NCI-H1436 (cell line): Measurements from ENCODE around the gene FOXL2NB.

Experiments
- DNase-seq: peaks from one replicate; lab custom pipeline; 2025; lab: John Stamatoyannopoulos, UW

Gene FOXL2NB

DNA sequence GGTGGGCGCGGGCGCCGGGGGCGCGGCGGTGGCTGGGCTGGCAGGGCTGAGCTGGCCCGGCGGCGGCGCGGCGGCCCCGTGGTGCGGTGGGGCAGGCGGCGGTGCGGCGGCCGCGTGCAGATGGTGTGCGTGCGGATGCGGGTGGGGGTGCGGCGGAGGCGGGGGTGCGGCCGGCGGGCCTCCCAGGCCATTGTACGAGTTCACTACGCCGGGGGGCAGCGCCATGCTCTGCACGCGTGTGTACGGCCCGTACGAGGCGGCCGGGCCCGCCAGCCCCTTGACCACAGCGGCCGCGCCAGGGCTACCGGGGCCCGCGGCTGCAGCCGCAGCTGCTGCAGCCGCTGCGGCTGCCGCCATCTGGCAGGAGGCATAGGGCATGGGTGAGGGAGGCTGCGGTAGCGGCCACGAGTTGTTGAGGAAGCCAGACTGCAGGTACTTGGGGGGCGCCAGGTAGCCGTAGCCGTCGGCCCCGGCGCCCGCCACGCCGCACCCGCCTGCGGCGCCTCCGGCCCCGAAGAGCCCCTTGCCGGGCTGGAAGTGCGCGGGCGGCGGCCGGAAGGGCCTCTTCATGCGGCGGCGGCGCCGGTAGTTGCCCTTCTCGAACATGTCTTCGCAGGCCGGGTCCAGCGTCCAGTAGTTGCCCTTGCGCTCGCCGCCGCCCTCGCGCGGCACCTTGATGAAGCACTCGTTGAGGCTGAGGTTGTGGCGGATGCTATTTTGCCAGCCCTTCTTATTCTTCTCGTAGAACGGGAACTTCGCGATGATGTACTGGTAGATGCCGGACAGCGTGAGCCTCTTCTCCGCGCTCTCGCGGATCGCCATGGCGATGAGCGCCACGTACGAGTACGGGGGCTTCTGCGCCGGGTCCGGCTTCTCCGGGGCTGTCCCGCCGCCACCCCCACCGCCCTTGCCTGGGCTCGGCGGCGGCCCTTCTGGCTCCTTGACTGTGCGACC, 1.0 kb upstream of the FOXL2NB start:
- DNase-seq: no peak

DNA sequence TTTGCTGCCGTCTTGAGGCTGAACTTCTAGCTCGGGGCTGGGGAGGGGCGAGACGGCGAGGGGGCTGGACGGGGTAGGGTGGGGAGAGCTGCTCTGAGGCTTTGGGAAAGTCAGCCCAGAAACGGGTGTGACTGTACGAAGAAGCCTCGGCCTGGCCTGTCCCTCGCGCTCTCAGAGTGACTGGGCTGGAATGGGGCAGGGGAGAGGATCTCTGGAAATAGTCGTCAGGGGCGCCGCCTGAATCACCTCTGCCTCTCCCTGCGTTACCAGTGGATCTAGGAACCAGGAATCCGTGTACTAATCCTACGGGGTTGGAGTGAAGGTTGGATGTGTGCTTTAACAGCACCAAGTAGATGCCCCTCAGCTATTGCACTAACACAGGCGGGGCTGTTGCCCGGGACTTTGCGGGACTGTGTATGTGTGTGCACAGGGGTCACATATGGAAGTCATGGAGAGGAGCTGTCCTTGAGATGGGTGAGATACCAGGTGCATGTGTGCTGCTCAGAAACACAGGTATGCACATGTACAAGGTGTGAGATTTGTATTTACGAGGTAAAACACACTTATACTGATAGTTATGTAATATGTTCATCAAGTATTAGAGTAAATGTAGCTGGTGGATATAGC, 591 bp downstream of the FOXL2NB start:
- DNase-seq: no peak

DNA sequence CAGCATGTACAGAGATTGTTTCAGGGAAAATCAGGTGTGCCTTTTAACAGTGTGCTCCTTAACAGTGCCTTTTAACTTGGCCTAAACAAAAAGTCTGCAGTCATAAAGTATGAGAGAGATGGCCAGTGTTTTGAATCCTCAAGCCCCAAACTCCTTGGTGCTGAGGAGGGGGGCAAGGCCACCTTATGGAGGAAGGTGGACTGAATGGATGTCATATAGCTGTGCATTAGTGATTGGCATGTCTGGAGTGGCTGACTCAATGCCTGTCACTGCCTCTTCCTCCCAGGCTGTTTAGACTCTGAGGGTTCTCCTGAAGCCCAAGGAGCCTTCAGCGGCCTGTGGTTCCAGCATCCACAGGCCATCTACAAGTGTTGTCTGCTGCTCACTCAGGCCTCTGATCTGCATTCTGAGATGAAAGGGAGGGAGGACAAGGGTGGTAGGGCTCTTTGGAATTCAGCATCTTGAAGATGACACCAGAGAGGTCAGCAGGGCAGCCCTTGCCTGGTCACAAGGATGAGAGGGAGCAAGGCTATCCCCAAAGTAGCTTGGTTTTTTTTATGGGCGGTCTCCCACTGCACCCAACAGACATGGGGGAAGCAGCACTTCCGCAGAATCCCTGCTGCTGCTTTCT, 1.5 kb downstream of the FOXL2NB start:
- DNase-seq: no peak

DNA sequence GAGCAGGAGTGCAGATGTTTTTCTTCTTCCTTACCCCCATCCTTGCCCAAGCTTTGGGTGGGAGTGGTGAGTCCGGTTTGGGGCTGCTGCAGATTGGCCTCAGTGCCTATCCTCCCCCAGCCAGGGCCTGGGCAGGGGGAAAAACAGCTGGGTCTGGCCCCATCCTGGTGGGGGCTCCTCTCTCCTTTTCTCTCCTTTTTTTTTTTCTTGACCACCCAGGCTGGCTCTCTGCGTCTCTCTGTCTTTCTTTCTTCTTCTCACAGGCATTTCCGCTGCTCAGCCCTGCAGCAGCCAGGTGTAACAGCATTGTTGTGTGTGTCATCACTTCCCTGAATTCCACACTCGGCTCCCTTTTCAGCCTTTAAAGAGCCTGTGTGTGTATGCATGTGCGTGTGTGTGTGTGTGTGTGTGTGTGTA, 2.0 kb downstream of the FOXL2NB start:
- DNase-seq: no peak

DNA sequence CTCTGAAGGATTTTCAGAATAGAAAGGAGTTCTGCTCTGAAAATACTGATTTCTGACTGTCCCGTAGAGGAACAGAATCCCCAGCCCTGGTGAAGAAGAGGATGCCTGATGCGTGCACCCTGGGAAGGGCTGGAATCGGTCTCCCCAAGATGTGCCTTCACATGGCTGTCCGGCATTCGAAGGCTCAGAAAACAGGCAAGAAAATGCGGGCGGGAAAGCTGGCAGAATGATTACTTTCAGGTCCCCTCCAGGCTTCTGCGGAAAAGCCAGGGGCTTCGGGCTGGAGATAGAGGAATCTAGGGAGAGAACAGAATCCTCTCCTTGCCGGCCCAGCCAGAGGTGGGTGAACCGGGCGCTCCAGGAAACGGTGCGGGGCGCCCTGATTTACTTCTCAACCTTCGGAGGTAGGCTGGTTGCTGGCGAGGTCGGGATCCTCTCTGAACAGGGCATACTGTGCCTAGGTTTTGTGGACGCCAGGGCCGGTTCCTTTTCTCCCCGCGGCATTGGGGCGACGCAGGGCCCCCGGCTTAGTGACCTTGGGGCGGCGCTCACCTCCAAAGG, 2.5 kb downstream of the FOXL2NB start:
- DNase-seq: no peak

DNA sequence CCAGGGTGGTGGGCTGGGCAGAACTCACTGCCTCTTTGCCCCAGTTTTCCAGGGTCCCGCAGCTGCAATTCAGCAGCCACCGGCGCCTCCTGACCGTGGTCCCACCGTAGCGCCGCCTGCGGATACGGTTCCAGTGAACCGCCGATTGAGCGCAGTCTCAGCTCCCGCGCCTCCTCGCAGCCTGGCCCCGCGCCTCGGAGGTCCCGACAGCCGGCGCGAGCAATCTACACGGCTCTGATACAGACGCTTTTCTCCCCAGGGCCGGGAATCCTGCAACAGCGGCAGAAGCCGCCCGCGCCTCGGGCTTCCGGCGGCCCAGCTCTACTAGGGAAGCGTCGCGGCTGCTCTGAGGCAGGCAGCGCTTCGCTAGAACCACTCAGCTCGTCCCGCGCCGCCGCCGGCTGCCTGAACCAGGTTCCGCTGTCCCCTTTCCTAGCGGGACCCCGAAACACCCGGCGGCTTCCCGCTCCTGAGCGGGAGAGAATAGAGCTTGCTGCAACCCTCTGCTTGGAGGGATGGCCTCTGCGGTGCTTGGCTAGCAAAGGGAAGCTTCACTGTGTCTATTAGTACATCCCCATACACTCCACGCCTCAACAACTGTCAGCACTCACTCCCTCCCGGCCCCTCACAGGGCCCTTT, 3.1 kb downstream of the FOXL2NB start:
- DNase-seq: no peak

DNA sequence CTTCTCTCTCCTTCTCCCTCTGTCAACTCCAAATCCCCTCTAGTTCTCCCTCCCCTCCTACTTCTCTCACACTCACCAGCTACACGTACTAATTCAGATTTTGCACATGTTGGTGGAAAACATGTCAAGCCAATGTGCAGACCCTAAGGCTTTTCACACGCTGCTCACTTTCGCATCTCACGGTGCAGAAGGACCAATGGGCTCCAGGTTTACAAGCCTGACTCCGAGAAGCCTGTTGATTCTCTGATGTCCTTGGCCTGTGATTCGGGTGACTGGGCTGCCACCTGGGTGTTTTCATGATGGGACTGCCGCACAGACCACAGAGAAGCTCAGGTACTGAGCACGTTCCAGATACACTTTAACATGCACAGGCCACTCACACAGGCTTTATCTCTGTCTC, 3.7 kb downstream of the FOXL2NB start:
- no peak for DNase-seq

DNA sequence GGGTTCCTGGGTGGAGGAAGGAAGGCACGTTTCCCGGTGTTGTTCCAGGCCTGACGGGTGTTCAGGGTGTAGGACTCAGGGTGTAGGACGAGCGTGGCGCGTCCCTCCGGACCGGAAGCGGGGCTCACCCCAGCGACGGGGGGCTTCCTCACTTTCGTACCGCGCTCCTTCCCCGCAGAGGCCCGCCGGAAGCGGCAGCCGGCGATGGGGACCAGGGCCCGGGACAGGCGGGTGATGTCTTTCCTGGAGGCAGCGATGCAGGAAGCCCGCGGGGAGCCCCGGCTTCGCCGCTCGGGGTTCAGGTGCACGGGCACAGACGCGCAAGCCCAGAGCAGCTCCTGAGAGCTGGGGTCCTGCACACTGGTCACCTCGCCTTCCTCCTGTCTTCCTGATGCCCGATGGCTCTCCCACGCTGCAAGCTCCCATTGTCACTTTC, 13.4 kb downstream of the FOXL2NB start:
- DNase-seq: no peak

DNA sequence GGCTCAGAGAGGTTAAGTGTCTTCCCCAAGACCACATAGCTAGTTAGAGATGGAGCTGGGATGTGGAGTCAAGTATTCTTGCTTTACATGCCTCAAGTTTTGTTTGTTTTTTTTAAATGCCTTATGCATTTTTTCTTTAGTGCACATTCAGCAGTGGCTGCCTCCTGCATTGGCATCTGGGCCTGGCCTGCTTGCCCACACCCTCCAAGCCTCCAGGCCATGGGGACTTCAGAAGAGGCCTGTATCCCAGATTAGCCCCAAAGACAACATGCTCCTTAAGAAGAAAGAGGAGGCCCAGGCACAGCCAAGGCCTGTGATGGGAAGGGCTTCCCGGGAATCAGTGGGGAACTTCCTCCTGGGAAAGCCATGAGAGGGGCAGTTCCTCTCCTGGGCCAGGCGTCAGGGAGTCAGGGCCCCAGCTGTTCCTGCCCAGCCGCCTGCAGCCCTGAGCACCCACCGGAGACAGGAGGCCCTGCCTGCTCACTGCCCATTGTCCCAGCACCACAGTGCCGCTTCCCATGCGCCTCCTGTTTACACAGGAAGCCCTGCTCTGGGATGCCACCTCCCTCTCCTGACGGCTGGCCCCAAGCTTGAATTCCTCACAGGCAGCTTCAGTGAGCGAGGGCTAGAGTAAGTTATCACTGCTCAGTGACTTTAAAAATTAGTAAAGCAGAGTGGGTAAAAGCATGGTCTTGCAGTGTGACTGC, 16.0 kb downstream of the FOXL2NB start:
- no peak for DNase-seq

DNA sequence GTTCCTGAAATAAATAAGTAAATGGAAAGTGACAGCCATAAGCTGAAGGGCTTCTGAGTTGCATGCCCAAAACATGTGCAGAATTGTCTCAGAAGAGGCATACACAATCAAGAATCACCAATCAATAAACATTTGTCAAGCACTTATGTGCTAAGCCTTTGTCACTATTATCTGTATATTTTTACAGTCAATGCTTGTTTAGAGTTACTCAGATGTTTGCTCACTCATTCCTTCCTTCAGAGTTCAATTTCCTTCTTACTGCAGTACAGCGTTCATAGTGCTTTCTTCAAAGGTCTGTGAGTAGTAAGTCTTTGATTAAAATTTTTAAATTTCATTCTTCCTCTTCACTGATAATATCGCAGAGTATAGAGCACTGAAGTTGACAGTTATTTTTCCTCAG, 17.2 kb downstream of the FOXL2NB start:
- no peak for DNase-seq

DNA sequence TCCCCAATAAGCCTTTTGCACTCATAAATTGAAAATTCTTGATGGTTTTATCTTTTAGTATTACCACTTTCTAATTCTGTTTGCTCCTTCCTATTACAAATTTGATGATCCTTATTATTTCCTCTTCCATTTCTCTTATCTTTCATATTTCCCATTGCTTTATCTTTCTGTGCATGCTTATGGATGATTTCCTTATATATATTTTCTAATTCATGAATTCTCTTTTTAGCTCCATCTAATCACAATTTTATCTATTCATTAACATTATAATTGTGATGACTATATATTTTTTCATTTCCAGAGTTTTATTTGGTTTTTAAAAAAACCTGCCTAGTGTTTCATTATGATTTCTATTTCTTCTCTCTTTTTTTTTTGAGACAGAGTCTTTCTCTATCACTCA, 17.9 kb downstream of the FOXL2NB start:
- no peak for DNase-seq

DNA sequence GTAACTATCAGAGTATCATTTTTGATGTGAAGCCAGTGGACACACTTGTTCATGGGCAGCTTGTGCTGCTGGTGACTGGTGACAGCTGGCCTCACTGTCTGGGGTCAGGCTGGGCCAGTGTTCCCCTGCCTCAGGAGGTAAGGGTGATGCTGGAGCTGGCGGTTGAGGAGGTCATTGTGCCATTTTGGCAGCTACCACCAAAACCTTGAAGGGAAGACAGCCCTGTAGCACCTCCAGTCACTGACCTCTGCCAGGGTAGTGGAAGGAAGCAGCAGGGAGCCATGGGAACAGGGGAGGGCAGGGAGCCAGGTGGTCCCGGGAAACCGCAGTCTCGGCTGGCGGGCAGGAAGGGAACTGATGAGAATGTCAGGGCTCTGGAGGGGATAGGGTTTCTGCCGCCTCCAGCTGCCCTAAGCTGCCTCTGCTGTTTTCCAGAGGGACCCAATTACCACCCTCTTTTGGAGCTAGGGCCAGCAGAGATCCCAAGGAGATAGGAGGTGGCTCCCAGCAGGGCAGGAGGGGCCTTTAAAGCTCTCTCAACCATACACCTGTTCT, 24.8 kb downstream of the FOXL2NB start:
- no peak for DNase-seq

DNA sequence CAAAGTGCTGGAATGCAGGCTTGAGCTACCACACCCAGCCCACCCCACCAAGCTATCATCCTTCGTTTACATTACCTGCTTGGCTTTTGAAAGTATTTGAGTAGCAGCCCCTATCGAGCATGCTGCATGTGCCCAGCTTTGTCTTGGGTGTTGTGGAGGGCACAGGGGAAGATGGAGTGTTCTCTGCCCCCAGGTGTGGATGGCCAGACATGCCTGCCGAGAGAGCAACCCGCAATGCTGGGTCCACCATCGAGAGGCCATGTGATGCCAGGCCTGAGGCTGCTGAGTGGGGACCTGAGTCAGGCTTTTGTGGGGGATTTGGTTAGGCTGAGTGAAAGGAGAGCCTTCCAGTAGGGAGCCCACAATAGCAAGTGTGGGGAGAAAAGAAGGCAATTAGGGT, 25.9 kb downstream of the FOXL2NB start:
- no peak for DNase-seq

DNA sequence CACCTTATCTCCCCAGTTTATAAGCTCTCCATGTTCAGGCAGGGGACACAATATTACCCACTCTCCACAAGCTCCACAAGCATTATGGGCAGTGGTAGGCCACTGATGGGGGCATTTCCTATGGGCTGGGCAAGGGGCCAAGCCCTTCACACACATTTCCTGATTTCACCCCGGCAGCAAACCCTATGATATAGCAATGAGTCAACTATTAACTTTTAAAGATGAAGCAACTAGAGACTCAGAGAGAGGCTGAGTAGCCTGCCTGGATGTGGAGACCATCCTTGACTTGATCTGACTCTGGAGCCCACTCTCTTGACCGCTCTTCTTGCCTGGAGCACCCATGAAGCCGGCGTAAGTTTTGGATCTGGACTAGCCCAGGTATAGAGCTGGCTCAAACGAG, 27.4 kb downstream of the FOXL2NB start:
- no peak for DNase-seq

DNA sequence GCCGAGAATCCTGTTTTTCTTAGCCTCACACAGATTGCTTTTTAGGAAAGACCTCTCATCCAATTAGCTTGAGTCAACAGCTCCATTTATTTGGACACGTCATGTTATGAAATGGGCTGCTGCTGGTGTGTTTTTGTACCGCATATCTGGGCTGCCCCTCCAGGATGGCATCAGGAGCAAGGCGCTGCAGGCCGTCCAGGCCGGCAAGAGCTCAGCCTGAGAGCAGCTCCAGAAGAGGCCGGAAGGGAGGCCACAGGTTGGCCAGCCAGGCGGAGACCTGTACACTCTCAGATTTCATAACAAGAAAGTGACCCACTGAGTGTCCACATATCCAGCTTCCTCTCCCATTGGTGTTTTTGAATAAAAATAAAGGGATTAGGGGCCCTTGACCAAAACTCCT, 28.3 kb downstream of the FOXL2NB start:
- DNase-seq: no peak

DNA sequence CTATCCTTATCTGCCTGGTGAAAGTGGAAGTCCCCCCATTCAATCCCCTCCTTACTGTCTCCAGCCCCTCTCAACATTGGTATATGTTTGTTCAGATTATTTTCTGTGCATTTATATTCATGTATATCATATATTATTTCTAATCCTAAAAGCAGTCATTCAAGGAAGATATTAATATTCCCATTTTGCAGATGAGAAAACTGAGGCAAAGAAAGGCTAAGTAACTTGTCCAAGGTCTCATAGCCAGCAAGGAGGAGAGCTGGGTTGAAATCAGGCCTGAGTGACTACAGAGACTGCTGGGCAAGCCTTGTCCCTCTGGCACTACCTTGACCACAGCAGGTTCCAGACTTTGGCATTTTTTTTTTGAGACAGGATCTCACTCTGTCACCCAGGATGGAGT, 29.0 kb downstream of the FOXL2NB start:
- no peak for DNase-seq

DNA sequence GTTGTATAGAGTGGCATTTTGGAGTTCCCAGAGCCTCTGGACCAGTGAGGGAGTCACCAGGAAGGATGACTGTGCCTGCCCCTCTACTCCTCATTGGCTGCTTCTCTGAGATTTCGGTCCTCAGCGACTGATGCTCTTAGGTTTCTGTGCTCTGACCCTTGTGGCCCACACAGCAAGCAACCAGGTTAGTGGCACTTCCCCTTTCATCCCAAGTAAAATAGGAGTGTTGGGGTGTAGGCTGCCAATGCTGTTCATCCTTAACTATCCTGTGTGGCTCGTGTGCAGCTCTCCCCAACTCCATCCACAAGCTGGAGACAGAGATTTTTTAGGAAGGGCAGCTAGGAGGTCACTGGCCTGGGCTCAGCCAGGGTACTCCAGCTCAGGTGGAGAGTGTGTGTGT, 37.8 kb downstream of the FOXL2NB start:
- DNase-seq: no peak

DNA sequence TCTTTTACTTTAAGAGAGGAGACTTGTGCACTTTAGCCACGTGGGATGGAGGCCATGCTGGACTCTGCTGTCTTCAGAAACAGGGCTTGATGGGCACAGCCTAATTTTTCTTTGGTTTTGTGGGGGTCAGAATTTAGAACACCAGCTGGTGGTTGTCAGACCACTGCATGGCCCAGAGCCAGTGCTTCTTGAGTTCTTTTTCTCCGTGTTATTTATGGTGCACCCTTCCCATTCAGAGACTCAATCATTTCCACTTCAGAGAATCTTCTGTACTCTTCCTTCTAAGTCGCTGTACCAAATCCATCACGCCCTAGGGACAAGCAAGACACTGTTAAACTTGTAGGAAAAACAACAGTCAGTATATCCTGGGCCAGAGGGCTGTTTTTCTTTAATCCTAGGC, 38.9 kb downstream of the FOXL2NB start:
- DNase-seq: no peak

DNA sequence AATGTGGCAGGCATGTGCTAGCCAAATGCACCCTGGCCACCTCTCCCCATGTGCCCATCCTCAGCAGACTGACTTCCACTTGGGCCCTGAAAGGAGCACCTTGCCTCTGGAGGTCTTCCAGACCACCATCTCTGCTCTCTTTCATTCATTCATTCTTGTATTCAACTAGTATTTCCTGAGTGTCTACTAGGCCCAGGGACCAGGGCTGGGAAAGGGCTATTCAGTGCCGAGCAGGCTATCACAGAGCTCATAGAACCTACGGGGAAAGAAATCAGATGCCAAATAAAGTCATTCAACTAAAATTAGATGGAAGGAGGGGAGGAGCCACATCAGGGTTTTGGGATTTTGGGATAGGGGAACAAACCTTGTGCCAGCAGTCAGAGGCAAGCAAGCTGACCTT, 40.2 kb downstream of the FOXL2NB start:
- DNase-seq: no peak

DNA sequence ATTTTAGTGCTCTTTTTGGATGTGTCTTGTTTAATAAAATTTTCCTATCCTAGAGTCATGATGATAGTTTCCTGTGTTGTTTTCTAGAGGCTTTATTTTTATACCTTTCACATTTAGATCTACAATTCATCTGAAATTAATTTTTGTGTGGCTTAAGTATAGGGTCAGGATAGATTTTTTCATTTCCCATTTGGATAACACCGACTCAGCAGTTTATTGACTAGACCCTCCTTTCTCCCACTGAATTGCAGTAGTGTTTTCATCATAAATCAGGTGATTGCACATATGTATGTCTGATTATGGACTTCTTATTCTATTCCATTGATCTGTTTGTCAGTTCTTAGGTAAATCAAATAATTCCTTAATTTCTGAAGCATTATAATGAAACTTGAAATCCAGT, 48.7 kb downstream of the FOXL2NB start:
- DNase-seq: no peak
